NCI-H2107 treated with DMSO at 0.1 percent for 48 hours (cell line): ENCODE measurements around the gene ZFP92.
"Not testable (repeated sequence)": the region's sequence is repeated elsewhere in the genome, so short reads cannot be mapped to it uniquely, and the experiment has no call there.

ENCODE experiments used
- DNase-seq: peaks from one replicate; lab custom pipeline; 2025; ENCODE audit not compliant: unreplicated experiment; lab: John Stamatoyannopoulos, UW

ZFP92 gene

DNA sequence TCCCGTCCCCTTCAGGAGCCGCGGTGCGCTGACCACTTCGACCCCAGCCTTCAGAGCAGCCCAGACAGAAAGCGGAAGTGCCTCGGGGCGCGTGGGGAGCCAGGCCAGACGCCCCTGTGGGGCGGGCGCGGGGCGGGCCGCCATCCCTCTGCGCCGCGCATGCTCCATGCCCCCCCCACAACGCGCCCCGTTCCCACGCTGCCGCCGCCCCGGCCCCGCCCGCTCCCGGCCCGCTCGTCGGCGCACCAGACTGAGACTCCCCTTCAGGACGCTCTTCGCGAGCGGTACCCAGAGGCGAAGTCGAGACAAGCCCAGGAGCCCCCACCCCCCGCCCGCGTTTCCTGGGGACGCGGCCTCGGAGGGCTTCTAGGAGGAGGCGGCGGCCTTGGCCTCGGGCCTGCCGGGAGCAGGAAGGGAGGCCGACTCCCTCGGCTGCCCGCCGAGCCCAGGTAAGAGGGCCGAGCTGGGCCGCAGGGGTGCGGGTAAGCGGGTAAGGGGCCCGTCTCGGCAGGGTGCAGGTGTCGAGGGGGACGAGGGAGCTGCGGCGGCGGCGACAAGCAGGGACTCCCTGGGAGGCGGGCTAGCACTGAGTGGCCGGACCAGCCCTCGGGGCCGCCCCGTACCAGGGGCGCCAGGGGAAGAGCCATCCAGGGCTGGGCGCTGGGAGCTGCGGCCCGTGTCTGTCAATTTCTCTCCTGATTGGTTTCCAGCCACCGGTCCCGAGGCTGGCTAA, at the start of gene ZFP92:
ZFP92 (plus strand) TSS at position 218 of the 733 bp plus-strand sequence. CDS start 6,851 bp downstream, outside the sequence.
- DNase-seq: no peak

GRCh38 chrX:153361781-153362397, 49.4 kb upstream of the ZFP92 start:
- no peak for DNase-seq

GRCh38 chrX:153365670-153366069, 45.6 kb upstream of the ZFP92 start:
- DNase-seq: no peak

DNA sequence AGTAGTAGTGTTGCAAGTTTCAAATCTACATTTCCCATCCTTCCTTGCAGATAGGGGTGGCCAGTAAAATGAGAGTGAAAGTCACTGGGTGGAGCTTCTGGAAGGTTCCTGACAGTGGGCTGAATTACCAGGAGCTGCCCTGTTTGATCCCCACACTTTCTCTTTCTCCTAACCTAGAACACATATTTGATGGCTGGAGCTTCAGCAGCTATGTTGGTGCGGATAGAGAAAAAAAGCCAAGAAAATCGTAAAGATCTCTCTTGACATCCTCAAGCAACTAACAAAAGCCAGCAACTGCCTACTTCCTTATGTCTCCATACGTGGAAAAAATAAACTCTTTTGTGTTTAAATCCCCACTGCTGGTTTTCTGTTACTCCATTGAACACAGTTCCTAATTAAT, 45.2 kb upstream of the ZFP92 start:
- DNase-seq: no peak

GRCh38 chrX:153366878-153367538, 44.3 kb upstream of the ZFP92 start:
- no peak for DNase-seq

DNA sequence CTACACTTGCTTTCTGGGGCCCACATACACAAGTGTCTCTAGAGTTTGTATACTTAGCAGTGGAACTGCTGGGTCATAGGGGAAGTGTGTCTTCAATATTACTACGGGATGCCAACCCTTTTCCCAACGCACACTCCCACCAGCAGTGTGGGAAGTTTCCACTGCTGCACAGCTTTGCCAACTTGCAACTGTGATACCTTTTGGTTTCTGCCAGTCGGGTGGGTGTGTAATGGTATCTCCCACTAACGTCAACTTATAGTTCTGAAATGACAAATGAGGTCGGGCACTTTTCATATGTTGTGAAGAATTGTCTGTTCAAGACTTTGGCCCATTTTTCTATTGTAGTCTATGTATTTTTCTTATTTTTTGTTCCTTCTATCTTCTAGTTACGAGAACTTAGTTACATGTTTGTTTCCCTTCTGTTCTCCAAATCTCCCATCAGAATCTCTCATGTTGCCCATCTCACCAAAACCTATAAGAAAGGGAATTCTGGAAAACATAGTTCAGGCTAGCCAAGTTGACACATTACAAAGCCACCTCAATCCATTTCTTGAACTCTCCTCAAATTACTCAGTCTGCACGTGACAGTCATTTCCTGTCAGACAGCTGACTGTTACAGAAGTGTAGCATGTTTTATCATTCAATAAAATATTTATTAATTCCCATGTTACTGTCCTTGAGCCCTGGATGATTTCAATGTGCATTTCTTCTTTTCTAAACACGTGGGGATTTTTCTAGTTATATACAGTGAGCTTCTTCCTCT, 40.8 kb upstream of the ZFP92 start:
- no peak for DNase-seq

GRCh38 chrX:153371256-153371655, 40.0 kb upstream of the ZFP92 start:
- DNase-seq: no peak

GRCh38 chrX:153372949-153373348, 38.3 kb upstream of the ZFP92 start:
- DNase-seq: peak; percentile 73

DNA sequence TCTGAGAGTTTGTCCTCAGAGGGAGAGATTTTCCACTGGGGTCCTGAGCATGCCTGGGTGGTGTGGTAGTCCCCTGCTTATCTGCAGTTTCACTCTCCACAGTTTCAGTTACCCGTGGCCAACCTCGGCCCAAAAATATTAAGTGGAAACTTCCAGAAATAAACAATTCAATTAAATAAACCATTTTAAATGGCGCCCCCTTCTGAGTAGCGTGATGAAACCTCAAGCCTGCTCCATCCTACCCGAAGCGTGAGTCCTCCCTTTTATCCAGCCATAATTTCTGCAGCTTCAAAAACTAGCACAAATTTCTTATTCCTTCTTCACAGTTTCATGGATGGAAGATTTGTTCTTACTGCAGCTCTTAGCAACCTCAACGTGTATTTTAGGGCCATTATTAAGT, 36.8 kb upstream of the ZFP92 start:
- no peak for DNase-seq

DNA sequence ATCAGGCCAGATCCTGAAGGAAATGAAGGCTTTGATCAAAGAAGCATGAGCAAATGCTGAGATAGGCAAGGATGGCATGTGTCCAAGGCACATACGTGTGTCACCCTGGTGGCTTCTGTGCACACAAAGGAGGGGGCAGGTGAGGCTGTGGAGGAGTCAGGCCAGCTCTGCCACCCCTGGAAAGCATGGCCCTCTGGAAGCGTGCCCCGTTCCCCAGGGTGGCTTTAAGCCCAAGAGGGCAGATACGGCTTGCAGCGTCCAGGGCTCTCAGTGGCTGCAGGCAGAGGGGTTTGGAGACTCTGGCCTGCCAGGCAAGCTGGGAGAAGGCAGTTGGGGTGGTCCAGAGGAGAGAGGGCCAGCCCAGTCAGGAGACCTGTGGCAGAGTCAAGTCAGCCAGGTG, 35.7 kb upstream of the ZFP92 start:
- DNase-seq: no peak

- DNase-seq: no peak
Observed at GRCh38 chrX:153377727-153378126, 33.5 kb upstream of the ZFP92 start.

DNA sequence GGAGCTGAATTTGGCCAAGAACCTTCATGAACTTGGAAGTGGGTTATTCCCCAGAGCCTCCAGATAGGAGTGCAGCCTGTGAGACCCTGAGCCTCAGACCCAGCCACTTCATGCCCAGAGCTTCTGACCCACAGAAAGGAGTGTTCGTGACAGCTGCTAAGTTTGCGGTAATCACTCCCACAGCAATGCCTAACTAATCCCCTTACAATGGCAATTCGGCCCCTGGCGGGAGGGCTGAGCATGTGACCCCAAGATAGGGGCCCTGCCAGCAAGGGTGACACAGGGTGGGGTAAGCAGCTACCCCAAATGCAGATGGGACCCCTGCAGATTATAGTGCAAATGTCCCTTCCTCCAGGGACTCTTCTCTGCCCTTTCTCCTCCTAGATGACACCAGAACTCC, 32.7 kb upstream of the ZFP92 start:
- DNase-seq: no peak

DNA sequence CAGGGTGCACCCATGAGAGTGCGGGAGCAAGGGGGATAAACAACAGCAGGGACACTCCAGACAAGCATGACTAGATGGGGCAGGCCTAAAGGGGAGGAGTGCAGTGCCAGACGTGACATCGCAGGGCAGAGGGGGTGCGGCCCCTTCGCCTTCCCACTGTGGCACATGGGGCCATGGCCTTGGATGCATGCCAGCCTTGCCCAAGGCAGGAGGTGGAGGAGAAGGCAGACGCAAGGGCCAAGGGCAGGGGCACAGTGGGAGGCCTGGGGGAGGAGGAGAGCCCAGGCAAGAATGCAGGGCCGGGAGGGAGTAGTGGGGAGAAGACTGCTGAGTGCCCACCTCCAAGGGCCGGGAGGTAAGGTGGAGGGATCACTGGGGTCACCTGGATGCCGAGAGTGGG, 31.8 kb upstream of the ZFP92 start:
- no peak for DNase-seq

- DNase-seq: peak; percentile 21
Observed at GRCh38 chrX:153379971-153380581, 31.2 kb upstream of the ZFP92 start.

- no peak for DNase-seq
Observed at GRCh38 chrX:153380691-153381090, 30.6 kb upstream of the ZFP92 start.

DNA sequence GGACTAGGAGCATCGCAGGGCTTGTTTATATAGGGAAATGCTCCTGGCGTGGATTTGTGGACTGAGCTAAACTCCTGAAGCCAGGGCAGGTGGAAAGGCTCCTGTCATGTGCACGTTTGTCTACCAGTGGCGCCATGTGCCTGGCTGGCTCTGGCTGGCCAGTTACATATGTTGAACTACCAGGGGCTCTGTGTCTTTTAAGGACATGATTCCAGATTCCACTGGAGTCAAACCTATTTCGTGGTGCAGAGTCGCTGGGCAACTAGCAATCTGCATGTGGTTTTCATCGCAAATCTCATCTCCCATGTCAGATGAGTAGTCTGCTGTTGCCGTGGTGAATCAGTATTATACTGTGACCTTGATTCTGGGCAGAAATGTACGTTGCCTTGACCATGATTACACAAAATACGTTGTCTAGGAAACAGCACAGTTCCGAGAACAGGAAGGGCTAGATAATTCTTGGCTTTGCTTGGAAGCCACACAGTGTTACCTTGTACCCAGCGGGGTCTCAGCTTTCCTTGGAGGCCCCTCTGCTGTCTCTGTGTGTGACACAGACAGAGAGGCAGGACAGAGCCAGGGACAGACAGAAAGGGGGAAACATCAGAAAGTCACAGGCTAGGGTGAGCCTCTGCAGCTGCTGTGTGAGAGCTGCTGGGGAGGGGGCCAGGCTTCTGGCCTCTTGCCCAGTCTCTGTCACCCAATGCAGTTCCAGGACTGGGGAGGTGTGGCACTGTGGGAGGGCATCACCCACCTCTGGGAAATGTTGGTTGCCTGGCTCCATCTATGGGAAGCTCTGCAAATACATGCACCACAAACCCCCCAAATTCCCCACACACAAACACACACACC, 29.4 kb upstream of the ZFP92 start:
- DNase-seq: peak; percentile 75

DNA sequence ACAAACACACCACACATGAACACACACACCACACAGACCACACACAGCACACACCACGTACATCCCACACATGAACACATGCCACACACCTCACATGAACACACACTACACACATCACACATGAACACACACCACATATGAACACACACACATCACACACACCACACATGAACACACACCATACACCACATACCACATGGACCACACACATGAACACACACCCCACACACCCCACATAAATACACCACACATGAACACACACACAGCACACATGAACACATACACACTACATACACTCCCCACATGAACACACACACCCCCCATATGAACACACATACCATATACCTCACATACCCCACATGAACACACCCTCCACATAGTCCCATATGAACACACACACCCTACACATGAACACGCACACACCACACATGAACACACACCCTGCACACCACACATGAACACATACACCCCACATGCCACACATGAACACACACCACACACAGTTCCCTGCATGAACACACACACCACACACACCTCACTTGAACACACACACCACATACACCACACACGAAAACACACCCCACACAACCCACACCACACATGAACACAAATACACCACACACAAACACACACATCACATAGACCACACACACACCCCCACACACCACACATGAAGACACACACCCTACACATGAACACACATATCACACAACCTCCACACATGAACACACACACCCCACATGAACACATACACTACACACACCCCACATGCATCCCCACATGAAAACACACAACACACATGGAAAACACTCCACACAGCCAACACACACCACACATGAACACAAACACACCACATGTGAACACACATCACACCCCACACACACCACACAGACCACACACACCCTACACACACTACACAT, 28.4 kb upstream of the ZFP92 start:
- DNase-seq: no peak

GRCh38 chrX:153384390-153384789, 26.9 kb upstream of the ZFP92 start:
- no peak for DNase-seq

GRCh38 chrX:153384973-153385372, 26.3 kb upstream of the ZFP92 start:
- not testable (repeated sequence) for DNase-seq
